ENCODE measurements around the gene ATP8B3. TPM values are rescaled to one million over a fixed set of nuclear protein-coding genes. Genes with fewer than 3 reads are reported as not detected.

ATP8B3 gene
- total RNA-seq, 1 donor from 2014 or later, result 2.5 TPM

GRCh38 chr19:1742989-1743696 is 68.9 kb downstream of the ATP8B3 start:
- Mint-ChIP-seq H3K9me3 (ENCODE audit: unreplicated experiment) (peaks cover 3% of the 10 kb centered on the region), H3K4me3 (ENCODE audit: unreplicated experiment) (no peak overlapping the region), H3K4me1 (ENCODE audit: low read depth, unreplicated experiment) (no peaks in the 10 kb centered on the region), H3K27ac (ENCODE audit: unreplicated experiment) (no peak overlapping the region), H3K27me3 (ENCODE audit: unreplicated experiment) (peaks cover 6% of the 10 kb centered on the region), H3K36me3 (ENCODE audit: unreplicated experiment) (no peaks in the 10 kb centered on the region)
- DNase-seq, result no peak
- no peak for TF ChIP-seq CTCF (IDR thresholded peaks at IDR 0.05; ENCODE audit: partially characterized antibody, unreplicated experiment)

GRCh38 chr19:1739960-1740629 is 72.0 kb downstream of the ATP8B3 start:
- Mint-ChIP-seq H3K27ac (ENCODE audit: unreplicated experiment) (peak overlapping the region; percentile 38), H3K27me3 (ENCODE audit: unreplicated experiment) (peaks cover 7% of the 10 kb centered on the region), H3K4me3 (ENCODE audit: unreplicated experiment) (no peak overlapping the region), H3K4me1 (ENCODE audit: low read depth, unreplicated experiment) (no peaks in the 10 kb centered on the region), H3K9me3 (ENCODE audit: unreplicated experiment) (peaks cover 4% of the 10 kb centered on the region), H3K36me3 (ENCODE audit: unreplicated experiment) (no peaks in the 10 kb centered on the region)
- no peak for TF ChIP-seq CTCF (IDR thresholded peaks at IDR 0.05; ENCODE audit: partially characterized antibody, unreplicated experiment)
- no peak for DNase-seq

GRCh38 chr19:1736927-1737326 is 75.1 kb downstream of the ATP8B3 start:
- no peak for DNase-seq
- no peak for TF ChIP-seq CTCF (IDR thresholded peaks at IDR 0.05; ENCODE audit: partially characterized antibody, unreplicated experiment)
- Mint-ChIP-seq H3K4me3 (ENCODE audit: unreplicated experiment) (no peak overlapping the region), H3K36me3 (ENCODE audit: unreplicated experiment) (no peaks in the 10 kb centered on the region), H3K27ac (ENCODE audit: unreplicated experiment) (no peak overlapping the region), H3K4me1 (ENCODE audit: low read depth, unreplicated experiment) (no peaks in the 10 kb centered on the region), H3K27me3 (ENCODE audit: unreplicated experiment) (peaks cover 14% of the 10 kb centered on the region), H3K9me3 (ENCODE audit: unreplicated experiment) (peaks cover 4% of the 10 kb centered on the region)

- no peaks in the 10 kb centered on the region for H3K36me3 Mint-ChIP-seq (ENCODE audit: unreplicated experiment)
- no peak overlapping the region for H3K27ac Mint-ChIP-seq (ENCODE audit: unreplicated experiment)
- no peaks in the 10 kb centered on the region for H3K4me1 Mint-ChIP-seq (ENCODE audit: low read depth, unreplicated experiment)
- peaks cover 4% of the 10 kb centered on the region for H3K9me3 Mint-ChIP-seq (ENCODE audit: unreplicated experiment)
- no peak overlapping the region for H3K4me3 Mint-ChIP-seq (ENCODE audit: unreplicated experiment)
- H3K27me3 Mint-ChIP-seq (ENCODE audit: unreplicated experiment), result peaks cover 16% of the 10 kb centered on the region
- DNase-seq, result no peak
- no peak for TF ChIP-seq CTCF (IDR thresholded peaks at IDR 0.05; ENCODE audit: partially characterized antibody, unreplicated experiment)
Observed at GRCh38 chr19:1736280-1736679, 75.8 kb downstream of the ATP8B3 start.

GRCh38 chr19:1734321-1734966 is 77.6 kb downstream of the ATP8B3 start:
- DNase-seq, result no peak
- peaks cover 18% of the 10 kb centered on the region for H3K27me3 Mint-ChIP-seq (ENCODE audit: unreplicated experiment)

More at GRCh38 chr19:1734321-1734966, 77.6 kb downstream of the ATP8B3 start:
- peaks cover 3% of the 10 kb centered on the region for H3K9me3 Mint-ChIP-seq (ENCODE audit: unreplicated experiment)
- H3K27ac Mint-ChIP-seq (ENCODE audit: unreplicated experiment), result no peak overlapping the region
- no peaks in the 10 kb centered on the region for H3K36me3 Mint-ChIP-seq (ENCODE audit: unreplicated experiment)
- no peaks in the 10 kb centered on the region for H3K4me1 Mint-ChIP-seq (ENCODE audit: low read depth, unreplicated experiment)
- no peak for TF ChIP-seq CTCF (IDR thresholded peaks at IDR 0.05; ENCODE audit: partially characterized antibody, unreplicated experiment)
- no peak overlapping the region for H3K4me3 Mint-ChIP-seq (ENCODE audit: unreplicated experiment)
